ENCODE results near the gene CADPS2.

- TF ChIP-seq CTCF (IDR thresholded peaks at IDR 0.05) (peak; percentile 19 to 62 (median 50)), POLR2A (IDR thresholded peaks at IDR 0.05) (no peak)
These were observed 82.9 kb downstream of the CADPS2 start for GRCh38 chr7:122803323-122803722.

Data from body of pancreas (tissue), 4 donors.